ENCODE results near the gene ING5. TPM values are rescaled to one million over a fixed set of nuclear protein-coding genes. Genes with fewer than 3 reads are reported as not detected.

ING5 gene
- 10 to 100 TPM; 18.7 to 20.0 (median 19.5) TPM for total RNA-seq (2021; fragmentation: NEBNext Ultra II Directional; extraction: Animal tissue kit (Norgen Biotek cat#: 25700))
- long read RNA-seq, full-length matches to known transcripts: 4 of 13 reads
- long read RNA-seq, partial matches to known transcripts: 1 of 13 reads
- long read RNA-seq, other reads (novel, unspliced or antisense): 8 of 13 reads

DNA sequence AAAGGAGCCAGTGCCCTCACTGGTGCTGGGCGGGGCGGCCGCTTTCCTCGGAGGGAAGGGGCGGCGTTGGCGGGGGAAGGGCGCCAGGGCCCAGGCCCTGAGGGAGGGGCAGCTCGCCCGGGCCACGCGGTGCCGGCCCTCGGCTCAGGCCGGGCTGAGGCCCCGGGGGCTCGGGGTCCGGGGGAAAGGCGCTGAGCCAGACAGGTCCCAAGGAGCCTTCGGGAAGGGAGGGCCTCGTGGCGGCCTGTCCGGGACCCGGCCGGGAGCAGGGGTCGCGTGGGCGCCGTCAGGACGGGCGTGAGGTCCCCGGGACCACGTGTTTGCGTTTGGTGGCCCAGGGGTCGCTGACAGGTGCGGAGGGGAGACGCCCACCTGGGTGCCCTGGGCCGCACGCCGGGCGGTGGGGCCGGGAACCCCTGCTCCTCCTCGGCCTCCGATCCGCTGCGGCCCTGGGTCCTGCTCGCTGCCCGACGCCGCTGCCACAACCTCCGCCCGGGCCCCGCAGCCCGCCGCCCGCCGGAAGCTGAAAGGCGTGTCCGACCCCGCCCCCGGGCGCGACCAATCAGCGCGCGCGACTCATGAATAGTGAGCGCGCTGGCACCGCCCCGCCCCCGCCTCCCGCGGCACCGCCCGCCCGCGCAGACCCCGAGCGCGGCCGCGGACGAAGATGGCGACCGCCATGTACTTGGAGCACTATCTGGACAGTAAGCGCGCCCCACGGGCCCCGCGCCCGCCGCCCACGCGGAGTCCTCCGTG is at the start of gene ING5:
ING5 (plus strand) TSS at position 641 of the 756 bp plus-strand sequence; CDS start at position 668, 27 bp downstream.
- peaks cover 11% of the 10 kb centered on the region for H3K9me3 Mint-ChIP-seq
- H3K4me3 Mint-ChIP-seq: peak within 1 kb of the TSS; percentile 95
- H3K4me1 Mint-ChIP-seq (ENCODE audit: low read depth): peaks cover 20% of the 10 kb centered on the region
- H3K27ac Mint-ChIP-seq: peak within 1 kb of the TSS; percentile 88
- DNase-seq: peak; percentile 89
- peaks cover 5% of the 10 kb centered on the region for H3K27me3 Mint-ChIP-seq (ENCODE audit: insufficient read depth)
- TF ChIP-seq, protein P1, sequence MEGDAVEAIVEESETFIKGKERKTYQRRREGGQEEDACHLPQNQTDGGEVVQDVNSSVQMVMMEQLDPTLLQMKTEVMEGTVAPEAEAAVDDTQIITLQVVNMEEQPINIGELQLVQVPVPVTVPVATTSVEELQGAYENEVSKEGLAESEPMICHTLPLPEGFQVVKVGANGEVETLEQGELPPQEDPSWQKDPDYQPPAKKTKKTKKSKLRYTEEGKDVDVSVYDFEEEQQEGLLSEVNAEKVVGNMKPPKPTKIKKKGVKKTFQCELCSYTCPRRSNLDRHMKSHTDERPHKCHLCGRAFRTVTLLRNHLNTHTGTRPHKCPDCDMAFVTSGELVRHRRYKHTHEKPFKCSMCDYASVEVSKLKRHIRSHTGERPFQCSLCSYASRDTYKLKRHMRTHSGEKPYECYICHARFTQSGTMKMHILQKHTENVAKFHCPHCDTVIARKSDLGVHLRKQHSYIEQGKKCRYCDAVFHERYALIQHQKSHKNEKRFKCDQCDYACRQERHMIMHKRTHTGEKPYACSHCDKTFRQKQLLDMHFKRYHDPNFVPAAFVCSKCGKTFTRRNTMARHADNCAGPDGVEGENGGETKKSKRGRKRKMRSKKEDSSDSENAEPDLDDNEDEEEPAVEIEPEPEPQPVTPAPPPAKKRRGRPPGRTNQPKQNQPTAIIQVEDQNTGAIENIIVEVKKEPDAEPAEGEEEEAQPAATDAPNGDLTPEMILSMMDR (IDR thresholded peaks at IDR 0.05): peak; percentile 54
- H3K36me3 Mint-ChIP-seq (ENCODE audit: low read depth): peaks cover 17% of the 10 kb centered on the region

DNA sequence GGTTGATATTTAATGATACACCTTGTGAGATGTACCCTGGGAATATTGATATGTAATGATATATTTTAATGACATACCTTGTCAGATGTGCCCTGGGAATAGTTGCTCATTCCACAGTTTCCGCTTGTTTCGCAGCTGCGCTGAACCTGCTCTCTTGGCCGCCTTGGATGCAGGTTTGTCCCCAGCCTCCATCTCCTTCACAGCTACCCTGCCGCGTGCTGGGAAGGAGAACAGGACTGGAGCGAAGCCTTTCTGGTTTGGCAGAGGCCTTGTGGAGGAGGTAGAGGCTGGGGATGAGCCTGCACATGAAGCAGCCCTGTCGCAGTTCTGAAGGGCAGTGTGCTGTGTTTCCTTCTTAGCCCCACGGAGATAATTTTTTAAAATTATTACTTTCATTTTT is 49.7 kb upstream of the ING5 start:
- Mint-ChIP-seq H3K27ac (no peak overlapping the region), H3K9me3 (no peaks in the 10 kb centered on the region), H3K27me3 (ENCODE audit: insufficient read depth) (peaks cover 1% of the 10 kb centered on the region; the same call in 1 of the 2 replicates), H3K4me1 (ENCODE audit: low read depth) (peaks cover 2% of the 10 kb centered on the region; the same call in 1 of the 2 replicates), H3K36me3 (ENCODE audit: low read depth) (peaks cover 17% of the 10 kb centered on the region), H3K4me3 (no peak overlapping the region)
- no peak for DNase-seq
- TF ChIP-seq, protein P1 (IDR thresholded peaks at IDR 0.05): no peak

DNA sequence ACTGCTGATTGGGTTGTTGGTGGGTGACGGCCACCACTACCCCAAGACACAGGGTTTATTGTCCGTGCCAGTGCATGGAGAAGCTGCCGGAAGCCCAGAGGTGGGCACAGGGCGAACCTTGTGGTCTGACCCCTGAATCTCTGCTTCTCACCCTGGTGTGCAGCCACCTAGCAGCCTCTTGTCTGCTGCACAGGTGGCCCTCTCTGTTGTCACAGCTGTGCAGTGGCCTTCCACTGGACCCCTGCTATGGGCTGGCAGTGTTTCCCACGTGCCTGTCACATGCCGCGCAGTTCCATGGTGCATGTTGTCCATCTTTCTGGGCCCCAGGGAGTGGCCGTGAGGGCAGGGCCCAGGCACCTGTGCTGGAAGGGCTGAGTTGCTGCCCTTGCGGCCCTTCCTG is 49.1 kb upstream of the ING5 start:
- H3K27ac Mint-ChIP-seq: no peak overlapping the region
- no peak overlapping the region for H3K4me3 Mint-ChIP-seq
- peaks cover 17% of the 10 kb centered on the region for H3K36me3 Mint-ChIP-seq (ENCODE audit: low read depth)
- peaks cover 1% of the 10 kb centered on the region; the same call in 1 of the 2 replicates for H3K27me3 Mint-ChIP-seq (ENCODE audit: insufficient read depth)
- TF ChIP-seq, protein P1 (IDR thresholded peaks at IDR 0.05): no peak
- no peaks in the 10 kb centered on the region for H3K4me1 Mint-ChIP-seq (ENCODE audit: low read depth)
- no peak for DNase-seq
- no peaks in the 10 kb centered on the region for H3K9me3 Mint-ChIP-seq

DNA sequence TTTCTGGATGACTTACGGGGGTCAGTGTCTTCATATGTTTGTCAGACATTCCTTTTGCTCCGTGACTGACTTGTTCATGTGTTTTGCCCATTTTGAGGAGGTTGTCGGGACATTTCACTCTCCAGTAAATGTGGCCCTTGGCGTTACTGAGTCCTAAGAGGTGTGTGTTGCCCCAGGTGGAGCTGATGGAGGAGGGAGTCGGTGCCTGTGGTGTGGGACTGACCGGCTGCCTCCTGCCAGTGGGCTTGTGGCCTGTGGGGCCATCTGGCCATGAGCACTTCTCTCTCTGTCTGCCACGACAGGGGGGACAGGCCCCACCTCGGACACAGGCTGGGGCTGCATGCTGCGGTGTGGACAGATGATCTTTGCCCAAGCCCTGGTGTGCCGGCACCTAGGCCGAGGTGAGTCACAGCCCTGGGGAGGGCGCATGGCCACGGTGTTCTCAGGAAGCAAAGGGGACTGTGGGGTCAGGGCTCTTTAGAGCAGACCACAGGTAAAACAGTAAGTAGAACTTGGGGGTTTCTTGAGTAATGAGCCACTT is 48.6 kb upstream of the ING5 start:
- TF ChIP-seq, protein P1 (IDR thresholded peaks at IDR 0.05): no peak
- peaks cover 1% of the 10 kb centered on the region; the same call in 1 of the 2 replicates for H3K27me3 Mint-ChIP-seq (ENCODE audit: insufficient read depth)
- H3K27ac Mint-ChIP-seq: no peak overlapping the region
- H3K4me3 Mint-ChIP-seq: no peak overlapping the region
- H3K9me3 Mint-ChIP-seq: no peaks in the 10 kb centered on the region
- no peak for DNase-seq
- H3K36me3 Mint-ChIP-seq (ENCODE audit: low read depth): peaks cover 17% of the 10 kb centered on the region
- no peaks in the 10 kb centered on the region for H3K4me1 Mint-ChIP-seq (ENCODE audit: low read depth)

DNA sequence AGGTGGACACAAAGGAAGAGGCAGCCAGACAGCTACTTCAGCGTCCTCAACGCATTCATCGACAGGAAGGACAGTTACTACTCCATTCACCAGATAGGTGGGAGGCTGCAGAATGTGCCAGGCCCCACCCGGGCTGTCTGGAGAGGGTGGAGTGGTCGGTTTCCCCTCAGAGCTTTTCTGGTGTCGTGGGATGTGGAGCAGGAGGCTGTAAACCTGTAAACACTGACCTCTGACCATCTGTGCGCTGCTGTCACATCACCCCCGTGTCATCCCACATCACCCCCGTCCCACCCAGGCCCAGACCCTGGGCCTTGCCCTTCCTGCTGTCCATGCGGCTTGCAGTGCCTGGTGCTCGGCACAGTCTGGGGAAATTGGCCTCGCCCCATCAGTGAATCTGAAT is 47.3 kb upstream of the ING5 start:
- Mint-ChIP-seq H3K27me3 (ENCODE audit: insufficient read depth) (peaks cover 1% of the 10 kb centered on the region; the same call in 1 of the 2 replicates), H3K4me3 (no peak overlapping the region), H3K9me3 (no peaks in the 10 kb centered on the region), H3K27ac (no peak overlapping the region), H3K36me3 (ENCODE audit: low read depth) (peaks cover 25% of the 10 kb centered on the region), H3K4me1 (ENCODE audit: low read depth) (no peaks in the 10 kb centered on the region)
- no peak for DNase-seq
- TF ChIP-seq, protein P1 (IDR thresholded peaks at IDR 0.05): no peak
